CD4-positive, alpha-beta T cell treated with Interleukin-17A for 1 hour (primary cell): ENCODE results near the gene CTDSPL.
"Not testable (repeated sequence)": the region's sequence is repeated elsewhere in the genome, so short reads cannot be mapped to it uniquely, and the experiment has no call there.

Experiments used
- DNase-seq: peaks from one replicate; pipeline ENCODE4 v3.0.0-alpha.2; 2020

Gene CTDSPL

GRCh38 chr3:37970802-37971201 lies 109.1 kb downstream of the CTDSPL start:
- no peak for DNase-seq

DNA sequence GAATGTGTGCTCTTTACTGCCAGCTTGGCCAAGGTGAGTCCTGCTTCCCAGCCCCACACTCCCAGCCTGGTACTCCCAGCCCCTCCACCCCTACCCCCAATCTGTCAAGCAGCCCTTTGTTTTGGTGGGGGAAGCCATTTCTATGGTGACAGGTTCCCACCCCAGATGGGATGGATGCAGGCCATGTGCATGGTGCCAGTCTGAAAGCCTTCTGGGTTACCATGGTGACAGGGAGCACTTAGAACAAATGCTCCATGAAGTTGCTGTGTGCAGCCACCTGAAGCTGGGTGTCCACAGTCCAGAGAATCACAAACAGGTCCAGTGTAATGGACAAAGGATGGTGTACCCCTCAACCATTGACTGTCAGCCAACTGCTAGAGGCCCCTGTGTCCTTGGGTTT lies 109.8 kb downstream of the CTDSPL start:
- no peak for DNase-seq

DNA sequence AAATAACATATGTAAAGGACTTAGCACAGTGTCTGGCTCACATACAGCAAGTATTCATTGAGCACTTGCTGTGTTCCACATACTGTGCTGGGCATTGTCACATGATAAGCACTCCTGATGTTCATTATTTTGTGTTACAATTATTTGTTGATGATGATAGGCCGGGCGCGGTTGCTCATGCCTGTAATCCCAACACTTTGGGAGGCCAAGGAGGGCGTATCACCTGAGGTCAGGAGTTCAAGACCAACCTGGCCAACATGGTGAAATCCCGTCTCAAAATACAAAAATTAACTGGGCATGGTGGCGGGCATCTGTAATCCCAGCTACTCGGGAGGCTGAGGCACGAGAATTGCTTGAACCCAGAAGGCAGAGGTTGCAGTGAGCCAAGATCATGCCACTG lies 110.4 kb downstream of the CTDSPL start:
- not testable (repeated sequence) for DNase-seq

- no peak for DNase-seq
These were observed 111.8 kb downstream of the CTDSPL start for GRCh38 chr3:37973246-37974054.

- peak; percentile 80 for DNase-seq
These were observed 112.7 kb downstream of the CTDSPL start for GRCh38 chr3:37974121-37975083.

DNA sequence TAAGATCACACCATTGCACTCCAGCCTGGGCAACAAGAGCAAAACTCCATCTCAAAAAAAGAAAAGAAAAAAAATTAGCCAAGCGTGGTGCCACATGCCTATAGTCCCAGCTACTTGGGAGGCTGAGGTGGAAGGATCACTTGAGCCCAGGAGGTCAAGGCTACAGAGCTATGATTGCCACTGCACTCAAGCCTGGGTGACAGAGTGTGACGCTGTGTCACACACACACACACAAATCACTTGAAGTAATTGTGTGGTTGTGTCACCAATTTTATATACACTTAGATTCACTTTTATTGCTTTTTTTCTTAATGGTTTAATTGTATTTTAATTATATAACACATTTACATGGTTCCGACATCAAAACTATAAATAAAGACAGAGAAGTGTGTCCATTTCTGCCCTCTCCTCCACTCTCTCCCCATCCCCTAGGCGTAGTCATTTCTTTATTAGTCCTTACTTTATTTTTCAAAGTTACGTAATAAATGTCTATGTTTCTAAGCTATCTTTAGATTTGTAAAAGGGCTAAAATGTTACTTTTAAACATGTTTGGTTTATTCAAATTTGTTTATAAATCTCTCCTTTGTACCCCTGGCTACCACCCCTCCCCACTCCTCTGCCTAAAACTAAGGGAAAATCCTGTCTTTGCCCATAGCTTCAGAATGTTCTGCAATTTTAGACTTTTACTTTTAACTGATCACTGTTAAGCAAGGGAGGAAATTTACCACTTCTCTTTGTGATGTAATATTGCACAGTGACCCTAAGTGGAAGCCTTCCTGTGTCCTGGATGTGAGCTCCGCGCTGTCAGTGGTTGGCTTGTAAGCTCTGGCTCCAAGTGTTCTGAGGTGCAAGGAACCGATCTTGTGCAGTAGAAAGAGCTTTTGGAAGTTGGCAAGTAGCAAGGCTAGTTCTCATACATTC lies 118.1 kb downstream of the CTDSPL start:
- no peak for DNase-seq

GRCh38 chr3:37980462-37981347 lies 119.0 kb downstream of the CTDSPL start:
- DNase-seq: no peak

DNA sequence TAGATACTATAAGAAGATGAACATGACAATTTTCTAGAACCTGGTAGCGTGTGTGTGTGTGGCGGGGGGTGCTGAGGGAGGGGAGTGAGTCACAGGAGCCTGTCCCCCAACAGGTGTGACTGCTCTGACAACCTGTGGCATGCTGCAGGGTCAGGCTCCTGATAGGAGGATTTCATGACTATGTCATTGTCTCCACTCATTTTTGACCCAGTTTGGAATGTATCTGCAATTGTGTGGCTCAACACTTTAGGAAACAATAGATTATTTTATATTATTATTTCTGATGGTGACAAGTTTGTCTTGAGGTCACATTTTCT lies 119.6 kb downstream of the CTDSPL start:
- no peak for DNase-seq

DNA sequence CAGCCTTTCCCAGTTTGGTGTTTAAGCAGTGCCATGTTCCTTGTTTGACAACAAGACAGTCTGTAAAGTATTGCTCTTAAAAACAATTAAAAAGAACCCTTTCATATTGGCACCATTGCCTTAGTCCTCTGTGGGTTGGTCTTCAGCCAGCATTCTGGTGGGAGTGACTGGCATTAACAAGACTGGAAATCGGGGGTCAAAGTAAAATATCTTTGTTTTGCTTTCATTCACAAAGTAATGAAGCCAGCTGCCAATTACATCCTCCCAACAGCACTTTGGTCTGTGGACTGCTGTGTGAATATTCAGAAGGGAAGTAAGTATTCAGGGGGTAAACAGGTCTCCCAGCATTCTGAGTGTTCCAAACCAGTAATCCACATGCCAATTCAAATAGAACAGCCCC lies 120.7 kb downstream of the CTDSPL start:
- no peak for DNase-seq

GRCh38 chr3:37984051-37984450 lies 122.4 kb downstream of the CTDSPL start:
- no peak for DNase-seq

DNA sequence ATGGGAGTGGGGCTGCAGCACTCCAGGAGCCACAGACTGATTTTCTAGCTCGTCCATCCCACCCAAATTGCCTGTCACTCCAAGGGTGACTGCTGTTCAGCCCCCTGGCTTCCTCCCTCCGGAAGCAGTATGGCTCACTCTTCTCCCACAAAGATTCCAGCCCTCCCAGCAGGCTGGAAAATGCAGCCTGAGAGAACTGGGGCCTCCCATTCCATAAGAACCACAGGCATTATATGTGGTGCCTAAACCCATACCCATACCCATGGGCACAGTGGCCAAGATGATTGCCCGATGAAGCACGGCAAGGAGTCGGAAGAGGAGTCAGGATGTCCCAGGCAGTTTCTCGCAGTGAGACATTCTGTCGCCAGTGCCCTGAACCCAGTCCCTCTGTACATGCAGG lies 122.9 kb downstream of the CTDSPL start:
- DNase-seq: no peak

- DNase-seq: no peak
These were observed 124.1 kb downstream of the CTDSPL start for GRCh38 chr3:37985637-37986320.

GRCh38 chr3:37986479-37987314 lies 125.0 kb downstream of the CTDSPL start:
- DNase-seq: no peak

DNA sequence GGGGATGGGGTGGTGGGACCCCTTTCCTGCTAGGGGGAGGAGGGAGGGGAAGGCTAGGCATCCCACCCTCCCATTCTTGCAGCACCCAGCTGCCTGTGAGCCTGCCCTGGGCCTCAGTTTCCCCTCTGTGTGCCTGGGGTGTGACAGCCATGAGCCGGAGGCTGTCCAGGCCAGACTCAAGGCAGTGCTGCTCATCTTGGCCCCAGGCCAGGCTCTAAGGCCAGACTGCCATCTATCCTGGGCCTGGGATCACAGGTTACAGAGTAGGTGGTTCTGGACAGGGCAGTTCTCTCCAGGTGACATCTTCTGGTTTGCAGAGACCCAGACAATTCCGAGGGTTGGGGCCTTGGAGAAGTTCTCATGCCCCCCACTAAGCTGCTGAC lies 125.6 kb downstream of the CTDSPL start:
- no peak for DNase-seq

DNA sequence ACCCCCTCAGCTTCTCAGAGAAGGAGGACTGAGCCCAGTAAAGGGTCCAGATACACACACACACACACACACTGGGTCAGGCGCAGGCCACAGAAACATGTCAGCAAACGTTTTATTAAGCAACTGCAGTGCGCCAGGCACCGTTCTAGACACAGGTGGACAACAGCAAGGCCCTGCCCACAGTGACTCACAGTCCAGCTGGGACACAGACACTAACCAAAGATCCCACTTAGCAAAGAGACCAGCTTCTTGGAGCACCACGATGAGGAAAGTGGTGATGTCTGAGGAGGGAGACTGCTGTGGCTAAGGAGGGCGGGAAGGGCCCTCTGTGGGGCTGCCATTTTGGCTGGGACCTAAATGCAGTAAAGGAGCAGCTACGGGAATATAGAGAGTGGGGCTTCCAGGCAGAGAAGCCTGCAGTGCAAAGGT lies 126.1 kb downstream of the CTDSPL start:
- DNase-seq: no peak

DNA sequence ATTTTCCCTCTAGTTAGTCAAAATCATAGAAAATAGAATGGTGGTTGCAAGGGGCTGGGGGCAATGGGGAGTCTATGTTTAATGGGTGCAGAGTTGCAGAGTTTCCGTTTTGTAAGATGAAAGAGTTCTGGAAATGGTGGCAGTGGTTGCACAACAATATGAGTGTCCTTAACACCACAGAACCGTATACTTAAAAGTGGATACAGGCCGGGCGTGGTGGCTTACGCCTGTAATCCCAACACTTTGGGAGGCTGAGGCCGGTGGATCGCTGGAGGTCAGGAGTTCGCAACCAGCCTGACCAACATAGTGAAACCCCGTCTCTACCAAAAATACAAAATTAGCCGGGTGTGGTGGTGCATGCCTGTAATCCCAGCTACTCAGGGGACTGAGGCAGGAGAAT lies 126.7 kb downstream of the CTDSPL start:
- not testable (repeated sequence) for DNase-seq

DNA sequence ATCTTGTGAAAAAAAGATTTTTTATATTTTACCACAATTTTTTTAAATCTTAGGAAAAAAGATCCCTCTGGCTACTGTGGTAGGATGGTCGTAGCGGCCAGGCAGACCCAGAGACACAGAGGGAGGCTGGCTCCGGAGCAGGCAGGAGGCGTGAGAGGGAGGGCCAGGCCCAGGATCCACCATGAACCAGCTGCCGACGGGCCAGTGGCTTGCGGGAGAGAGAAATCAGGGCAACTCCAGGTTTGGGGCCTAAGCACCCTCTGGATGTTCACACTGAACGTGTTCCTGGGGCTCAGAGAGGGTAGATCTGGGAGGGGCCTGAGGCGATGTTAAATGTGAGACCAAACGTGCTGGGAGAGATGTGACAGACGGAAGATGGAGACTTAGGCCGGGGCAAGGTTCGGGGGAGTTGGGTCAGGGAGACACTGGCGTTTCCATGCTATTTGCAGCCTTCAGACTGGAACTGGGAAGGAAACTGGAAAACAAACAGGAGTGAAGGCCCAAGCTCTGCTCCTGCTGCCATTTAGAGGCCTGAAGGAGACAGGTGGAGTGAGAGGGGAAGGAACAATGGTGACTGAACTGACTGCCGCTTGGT lies 127.3 kb downstream of the CTDSPL start:
- no peak for DNase-seq

DNA sequence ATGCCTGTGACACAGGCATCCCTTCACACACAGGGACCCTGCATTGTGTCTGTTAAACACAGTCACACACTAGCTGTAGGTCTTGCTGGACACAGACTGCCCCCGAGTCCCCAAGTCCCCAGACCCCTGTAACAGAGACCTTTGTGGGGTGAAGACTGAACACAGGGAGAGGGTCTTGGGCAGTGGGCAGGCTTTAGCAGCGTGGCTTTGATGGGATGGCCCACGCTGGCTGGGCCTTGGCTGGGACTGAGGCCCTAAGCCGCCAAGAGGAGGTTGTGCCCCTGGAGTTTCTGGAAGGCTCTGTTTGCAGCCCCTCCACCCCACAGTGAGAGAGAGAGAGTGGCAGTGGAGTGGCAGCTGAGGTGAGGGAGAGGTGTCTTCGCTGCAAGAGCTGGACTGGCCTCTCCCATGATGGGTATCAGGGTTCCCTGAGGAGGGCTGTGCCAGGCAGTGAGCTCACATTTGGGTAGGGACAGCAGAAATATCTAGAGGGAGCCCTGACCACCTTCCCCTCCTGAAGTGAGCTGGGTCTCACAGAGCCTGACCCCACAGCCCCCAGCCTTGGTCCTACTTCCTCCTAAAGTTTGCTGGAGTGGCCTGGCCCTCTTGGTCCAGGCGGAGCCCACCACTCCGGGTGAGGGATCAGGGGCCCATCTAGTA lies 128.3 kb downstream of the CTDSPL start:
- DNase-seq: no peak

- DNase-seq: no peak
These were observed 128.8 kb downstream of the CTDSPL start, which contains the start of gene VILL for GRCh38 chr3:37990527-37990926. Gene VILL, plus strand, starts transcription at chr3:37990786. Its CDS starts 2,887 bp downstream, at chr3:37993673.
